Ishikawa (cell line): Measurements from ENCODE around the gene CDKN2D.

Experiments used
- CEBPB ChIP-seq: IDR thresholded peaks from 2 replicates; pipeline ENCODE4 v1.6.1; 2012
- CREB1 ChIP-seq: IDR thresholded peaks from 2 replicates; pipeline ENCODE4 v1.6.1; 2012; ENCODE audit warnings: low read depth
- EGR1 ChIP-seq: IDR thresholded peaks from 2 replicates; pipeline ENCODE4 v1.6.1; 2012
- EP300 ChIP-seq: IDR thresholded peaks from 2 replicates; pipeline ENCODE4 v1.6.1; 2012; ENCODE audit warnings: borderline replicate concordance
- NFIC ChIP-seq: IDR thresholded peaks from 2 replicates; pipeline ENCODE4 v1.6.1; 2012
- TAF1 ChIP-seq: IDR thresholded peaks from 2 replicates; pipeline ENCODE4 v1.6.1; 2012; ENCODE audit warnings: low read depth, mild to moderate bottlenecking
- TEAD4 ChIP-seq: IDR thresholded peaks from 2 replicates; pipeline ENCODE4 v1.6.1; 2012
- YY1 ChIP-seq: IDR thresholded peaks from 2 replicates; pipeline ENCODE4 v1.6.1; 2012; ENCODE audit warnings: low read depth
- TF ChIP-seq, protein P1 (sequence below): IDR thresholded peaks from 2 replicates; pipeline ENCODE4 v1.6.1; 2012
- TF ChIP-seq, protein P2 (sequence below): IDR thresholded peaks from 2 replicates; pipeline ENCODE4 v1.6.1; 2012; ENCODE audit warnings: low read depth, mild to moderate bottlenecking
- TF ChIP-seq, protein P3 (sequence below): IDR thresholded peaks from 2 replicates; pipeline ENCODE4 v1.6.1; 2012

DNA sequence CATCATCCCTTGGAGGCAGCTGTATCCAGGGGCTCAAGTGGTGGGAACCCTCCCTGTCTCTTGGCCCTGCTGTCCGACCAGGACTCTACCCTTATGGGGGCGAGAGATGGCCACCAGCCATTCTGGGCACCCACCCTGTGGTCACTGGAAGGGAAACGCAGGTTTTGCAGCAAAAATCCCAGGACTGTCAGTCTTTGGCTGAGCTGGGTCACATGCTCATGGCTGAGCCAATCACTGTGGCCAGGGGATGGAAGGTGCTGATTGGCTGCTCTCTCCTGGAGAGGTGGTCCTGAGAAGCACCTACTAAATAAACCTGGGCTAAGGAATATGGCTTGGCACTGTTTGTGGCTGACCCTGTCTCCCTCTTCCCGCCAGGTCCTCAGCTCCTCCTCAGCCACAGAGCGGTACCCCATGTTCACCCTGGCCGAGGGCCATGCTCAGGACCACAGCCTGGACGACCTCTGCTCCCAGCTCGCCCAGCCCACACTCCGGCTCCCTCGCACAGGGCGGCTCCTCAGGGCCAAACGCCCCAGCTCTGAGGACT lies 16.2 kb downstream of the CDKN2D start:
- TF ChIP-seq CREB1 (no peak), TEAD4 (no peak), NFIC (no peak), CEBPB (no peak), EP300 (no peak), YY1 (no peak), TAF1 (no peak), EGR1 (no peak)
- TF ChIP-seq, protein P1, sequence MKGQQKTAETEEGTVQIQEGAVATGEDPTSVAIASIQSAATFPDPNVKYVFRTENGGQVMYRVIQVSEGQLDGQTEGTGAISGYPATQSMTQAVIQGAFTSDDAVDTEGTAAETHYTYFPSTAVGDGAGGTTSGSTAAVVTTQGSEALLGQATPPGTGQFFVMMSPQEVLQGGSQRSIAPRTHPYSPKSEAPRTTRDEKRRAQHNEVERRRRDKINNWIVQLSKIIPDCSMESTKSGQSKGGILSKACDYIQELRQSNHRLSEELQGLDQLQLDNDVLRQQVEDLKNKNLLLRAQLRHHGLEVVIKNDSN: peak; percentile 92
- TF ChIP-seq, protein P2, sequence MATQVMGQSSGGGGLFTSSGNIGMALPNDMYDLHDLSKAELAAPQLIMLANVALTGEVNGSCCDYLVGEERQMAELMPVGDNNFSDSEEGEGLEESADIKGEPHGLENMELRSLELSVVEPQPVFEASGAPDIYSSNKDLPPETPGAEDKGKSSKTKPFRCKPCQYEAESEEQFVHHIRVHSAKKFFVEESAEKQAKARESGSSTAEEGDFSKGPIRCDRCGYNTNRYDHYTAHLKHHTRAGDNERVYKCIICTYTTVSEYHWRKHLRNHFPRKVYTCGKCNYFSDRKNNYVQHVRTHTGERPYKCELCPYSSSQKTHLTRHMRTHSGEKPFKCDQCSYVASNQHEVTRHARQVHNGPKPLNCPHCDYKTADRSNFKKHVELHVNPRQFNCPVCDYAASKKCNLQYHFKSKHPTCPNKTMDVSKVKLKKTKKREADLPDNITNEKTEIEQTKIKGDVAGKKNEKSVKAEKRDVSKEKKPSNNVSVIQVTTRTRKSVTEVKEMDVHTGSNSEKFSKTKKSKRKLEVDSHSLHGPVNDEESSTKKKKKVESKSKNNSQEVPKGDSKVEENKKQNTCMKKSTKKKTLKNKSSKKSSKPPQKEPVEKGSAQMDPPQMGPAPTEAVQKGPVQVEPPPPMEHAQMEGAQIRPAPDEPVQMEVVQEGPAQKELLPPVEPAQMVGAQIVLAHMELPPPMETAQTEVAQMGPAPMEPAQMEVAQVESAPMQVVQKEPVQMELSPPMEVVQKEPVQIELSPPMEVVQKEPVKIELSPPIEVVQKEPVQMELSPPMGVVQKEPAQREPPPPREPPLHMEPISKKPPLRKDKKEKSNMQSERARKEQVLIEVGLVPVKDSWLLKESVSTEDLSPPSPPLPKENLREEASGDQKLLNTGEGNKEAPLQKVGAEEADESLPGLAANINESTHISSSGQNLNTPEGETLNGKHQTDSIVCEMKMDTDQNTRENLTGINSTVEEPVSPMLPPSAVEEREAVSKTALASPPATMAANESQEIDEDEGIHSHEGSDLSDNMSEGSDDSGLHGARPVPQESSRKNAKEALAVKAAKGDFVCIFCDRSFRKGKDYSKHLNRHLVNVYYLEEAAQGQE: no peak
- TF ChIP-seq, protein P3, sequence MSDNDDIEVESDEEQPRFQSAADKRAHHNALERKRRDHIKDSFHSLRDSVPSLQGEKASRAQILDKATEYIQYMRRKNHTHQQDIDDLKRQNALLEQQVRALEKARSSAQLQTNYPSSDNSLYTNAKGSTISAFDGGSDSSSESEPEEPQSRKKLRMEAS: no peak
